H1 (cell line): ENCODE data around the gene TEAD1. TPM values are rescaled to one million over a fixed set of nuclear protein-coding genes. Genes with fewer than 3 reads are reported as not detected.
A peak's percentile ranks its signal among the peaks of the same experiment; 100 is the strongest.

Experiments used
- CTCF ChIA-PET: fragments of 300-600 bp; sonication (Branson Sonifier 250); formaldehyde crosslinking; loops from one replicate; lab custom pipeline; 2021; ENCODE audit not compliant: partially characterized antibody; lab: Charles Lee
- POLR2A ChIA-PET: fragments of 300-600 bp; sonication (Branson Sonifier 250); formaldehyde crosslinking; loops from one replicate; lab custom pipeline; 2021; ENCODE audit warnings: inconsistent platforms; ENCODE audit not compliant: partially characterized antibody; lab: Charles Lee
- DNase-seq, 2 experiments: peaks; one replicate each; pipeline versions ENCODE4 v3.0.0 to v3.0.0-alpha.2; 2010 to 2022; ENCODE audit warnings: low spot score in 2 of 2, low read depth in 1 of 2, mixed read lengths in 1 of 2
- FAIRE-seq: peaks from 2 replicates; lab custom pipeline; 2011; peaks lifted over from hg19 to GRCh38; lab: Jason Lieb, UNC
- H2AFZ ChIP-seq: 2 replicates; pipeline ENCODE4 v1.8.1; 2012; ENCODE audit warnings: low read length, inconsistent platforms
- H2AK5ac ChIP-seq: 2 replicates; pipeline ENCODE4 v1.6.1; 2013; ENCODE audit warnings: low read depth, low read length
- H2BK120ac ChIP-seq: replicated peaks from 2 replicates; pipeline ENCODE3; 2013; ENCODE audit warnings: low read depth, low read length, inconsistent platforms
- H2BK12ac ChIP-seq: 2 replicates; pipeline ENCODE4 v1.6.1; 2013; ENCODE audit warnings: low read depth, low read length
- H2BK15ac ChIP-seq: 2 replicates; pipeline ENCODE4 v1.6.1; 2013; ENCODE audit warnings: low read length
- H2BK20ac ChIP-seq: 2 replicates; pipeline ENCODE4 v1.6.1; 2013; ENCODE audit warnings: low read length
- H2BK5ac ChIP-seq: 2 replicates; pipeline ENCODE4 v1.6.1; 2013; ENCODE audit warnings: low read depth, low read length
- H3K14ac ChIP-seq: 2 replicates; pipeline ENCODE4 v1.6.1; 2013; ENCODE audit warnings: inconsistent platforms; ENCODE audit not compliant: insufficient read length
- H3K18ac ChIP-seq: 2 replicates; pipeline ENCODE4 v1.6.1; 2013; ENCODE audit warnings: low read length; ENCODE audit errors: extremely low read depth
- H3K23ac ChIP-seq: 2 replicates; pipeline ENCODE4 v1.6.1; 2013; ENCODE audit warnings: inconsistent platforms; ENCODE audit not compliant: insufficient read length
- H3K23me2 ChIP-seq: 2 replicates; pipeline ENCODE4 v1.6.1; 2013; ENCODE audit warnings: low read depth, low read length
- H3K27ac ChIP-seq: 2 replicates; pipeline ENCODE4 v1.6.1; 2011; ENCODE audit warnings: low read depth, low read length, inconsistent platforms
- H3K27me3 ChIP-seq, 4 experiments: replicated peaks in 1 of 4; 1 replicate in 1 of 4; 2 replicates in 3 of 4; pipeline versions ENCODE4 v1.6.1 to v1.8.1; 2011 to 2013; ENCODE audit warnings: low read length in 3 of 4, mild to moderate bottlenecking in 3 of 4, inconsistent platforms in 2 of 4, mixed read lengths in 2 of 4, moderate library complexity in 1 of 4; ENCODE audit not compliant: control insufficient read depth in 3 of 4, insufficient read depth in 3 of 4; ENCODE audit errors: extremely low read depth in 1 of 4
- H3K36me3 ChIP-seq, 4 experiments: 2 replicates each; pipeline versions ENCODE4 v1.6.1 to v1.8.1; 2011 to 2013; ENCODE audit warnings: mild to moderate bottlenecking in 4 of 4, low read length in 3 of 4, moderate library complexity in 2 of 4, control low read depth in 1 of 4, inconsistent platforms in 1 of 4; ENCODE audit not compliant: insufficient read depth in 4 of 4, control insufficient read depth in 2 of 4
- H3K4ac ChIP-seq: replicated peaks from 2 replicates; pipeline ENCODE3; 2013; ENCODE audit warnings: low read length, low read depth, mixed read lengths, inconsistent platforms; ENCODE audit not compliant: insufficient read length
- H3K4me1 ChIP-seq, 4 experiments: replicated peaks in 1 of 4; 1 replicate in 1 of 4; 2 replicates in 3 of 4; pipeline versions ENCODE4 v1.6.1 to v1.8.1; 2011 to 2013; ENCODE audit warnings: low read length in 3 of 4, inconsistent platforms in 2 of 4, mixed read lengths in 1 of 4; ENCODE audit not compliant: insufficient read depth in 4 of 4, control insufficient read depth in 3 of 4
- H3K4me2 ChIP-seq, 2 experiments: 2 replicates each; pipeline versions ENCODE4 v1.6.1 to v1.8.1; 2011 to 2013; ENCODE audit warnings: low read depth in 2 of 2, low read length in 2 of 2, control low read depth in 1 of 2, inconsistent platforms in 1 of 2, mild to moderate bottlenecking in 1 of 2; ENCODE audit not compliant: insufficient read depth in 1 of 2
- H3K4me3 ChIP-seq, 4 experiments: fragments of 200-600, 300-600 bp in 1 of 4; sonication (generic), shearing (Covaris generic), sonication (Bioruptor Twin) in 1 of 4; 2 replicates each; pipeline versions ENCODE4 v1.5.1 to v1.8.1; 2011 to 2016; ENCODE audit warnings: low read length in 4 of 4, low read depth in 3 of 4, control low read depth in 2 of 4, inconsistent platforms in 2 of 4, mild to moderate bottlenecking in 2 of 4, mixed read lengths in 1 of 4, moderate library complexity in 1 of 4; ENCODE audit not compliant: insufficient read depth in 2 of 4; ENCODE audit errors: extremely low read depth in 1 of 4
- H3K56ac ChIP-seq: replicated peaks from 2 replicates; pipeline ENCODE3; 2013; ENCODE audit warnings: low read depth, mild to moderate bottlenecking, mixed read lengths, low read length, inconsistent platforms; ENCODE audit not compliant: insufficient read length
- H3K79me1 ChIP-seq: 2 replicates; pipeline ENCODE4 v1.6.1; 2013; ENCODE audit warnings: low read depth, low read length, control low read depth
- H3K79me2 ChIP-seq, 2 experiments: 2 replicates each; pipeline versions ENCODE4 v1.6.1 to v1.8.1; 2012 to 2013; ENCODE audit warnings: low read length in 2 of 2, mild to moderate bottlenecking in 2 of 2, inconsistent platforms in 1 of 2; ENCODE audit not compliant: insufficient read depth in 2 of 2, control insufficient read depth in 1 of 2
- H3K9ac ChIP-seq, 4 experiments: replicated peaks in 1 of 4; 1 replicate in 1 of 4; 2 replicates in 3 of 4; pipeline versions ENCODE4 v1.6.1 to v1.8.1; 2011 to 2013; ENCODE audit warnings: low read depth in 3 of 4, low read length in 3 of 4, control low read depth in 2 of 4, mild to moderate bottlenecking in 2 of 4, moderate library complexity in 2 of 4, inconsistent platforms in 1 of 4; ENCODE audit errors: extremely low read depth in 1 of 4
- H3K9me3 ChIP-seq, 2 experiments: 2 replicates each; pipeline versions ENCODE4 v1.6.1 to v1.8.1; 2012 to 2013; ENCODE audit warnings: mild to moderate bottlenecking in 2 of 2, moderate library complexity in 2 of 2, control low read depth in 1 of 2, inconsistent platforms in 1 of 2, low read depth in 1 of 2, low read length in 1 of 2, mixed read lengths in 1 of 2; ENCODE audit not compliant: insufficient read depth in 2 of 2
- H4K20me1 ChIP-seq, 2 experiments: replicated peaks in 1 of 2; 2 replicates each; pipeline versions ENCODE3 to v1.8.1; 2011 to 2013; ENCODE audit warnings: inconsistent platforms in 2 of 2, low read length in 2 of 2, mild to moderate bottlenecking in 1 of 2; ENCODE audit not compliant: insufficient read depth in 2 of 2, control insufficient read depth in 1 of 2
- H4K5ac ChIP-seq: 2 replicates; pipeline ENCODE4 v1.6.1; 2013; ENCODE audit warnings: low read length, low read depth, mixed read lengths, inconsistent platforms; ENCODE audit not compliant: insufficient read length
- H4K8ac ChIP-seq: 2 replicates; pipeline ENCODE4 v1.8.0; 2013; ENCODE audit warnings: mild to moderate bottlenecking, moderate library complexity, low read length, inconsistent platforms; ENCODE audit not compliant: insufficient read depth; ENCODE audit errors: extremely low read depth
- H4K91ac ChIP-seq: replicated peaks from 2 replicates; pipeline ENCODE3; 2013; ENCODE audit warnings: low read length, mixed read lengths, inconsistent platforms; ENCODE audit not compliant: insufficient read length
- EGR1 ChIP-seq: IDR thresholded peaks from 2 replicates; pipeline ENCODE4 v1.6.1; 2011; ENCODE audit warnings: low read depth, low read length, borderline replicate concordance
- SP2 ChIP-seq: IDR thresholded peaks from 2 replicates; pipeline ENCODE4 v1.6.1; 2012; ENCODE audit warnings: mild to moderate bottlenecking, low read length, inconsistent platforms
- USF2 ChIP-seq: IDR thresholded peaks from 2 replicates; pipeline ENCODE4 v1.6.1; 2011; ENCODE audit warnings: low read length, improper control_type of control experiment
- WGBS, 2 experiments: shearing (Covaris generic) in 1 of 2; methylation state at CpG; one replicate each; pipeline versions ENCODE4 v1.1.6 to v1.1.7; 2013 to 2015; ENCODE audit warnings: low lambda C conversion rate in 2 of 2, mixed read lengths in 2 of 2, inconsistent platforms in 1 of 2, low coverage in 1 of 2, missing lambda C conversion rate in 1 of 2; ENCODE audit not compliant: insufficient replicate concordance in 2 of 2, insufficient coverage in 1 of 2, insufficient read length in 1 of 2; ENCODE audit errors: extremely low coverage in 1 of 2, missing lambda C conversion rate in 1 of 2; 5-methylcytosine and 5-hydroxymethylcytosine counted together
- polyA plus RNA-seq, 7 experiments: library from polyadenylated mRNA; depleted of rRNA in 3 of 7; stranded (reverse) in 5 of 7; unstranded in 2 of 7; fragments of >200 nt in 5 of 7; fragments of 200-250 nt in 2 of 7; gene quantifications; 1 replicate in 5 of 7; 2 replicates in 1 of 7; 4 replicates in 1 of 7; pipeline versions ENCODE4 v1.2.1 to v1.2.3, GENCODE V29; 2011 to 2013; ENCODE audit warnings: missing spikeins in 2 of 7, mixed read lengths in 2 of 7
- total RNA-seq: library from RNA; stranded (reverse); fragmentation: NEBNext Ultra II Directional; extraction: Animal tissue kit (Norgen Biotek cat#: 25700); gene quantifications from 2 replicates; pipeline ENCODE4 v1.2.1, GENCODE V29; 2021

TEAD1 gene
- total and polyA plus RNA-seq, 2 of the 8 experiments (the other 6 are each of a cell fraction or from before 2014, with no cell fraction given), result 15.6 to 67.4 TPM

GRCh38 chr11:12642040-12642439 lies 32.2 kb upstream of the TEAD1 start:
- Histone ChIP-seq H2BK15ac (no peak overlapping the region), H3K4me3 (no peak overlapping the region), H2AK5ac (no peak overlapping the region), H3K9me3 (peaks cover 0 to 6% of the 10 kb centered on the region in 2 experiments; a peak in 1 of 4 replicates), H3K4ac (no peak overlapping the region), H2BK12ac (no peak overlapping the region), H3K23me2 (peaks cover 4% of the 10 kb centered on the region), H2BK5ac (no peak overlapping the region), H4K5ac (no peak overlapping the region), H3K79me1 (no peaks in the 10 kb centered on the region), H4K91ac (no peak overlapping the region), H3K18ac (no peak overlapping the region), H4K20me1 (no peaks in the 10 kb centered on the region), H3K14ac (no peak overlapping the region), H4K8ac (no peak overlapping the region), H2BK120ac (no peak overlapping the region), H3K56ac (no peak overlapping the region), H3K36me3 (no peaks in the 10 kb centered on the region), H3K23ac (no peak overlapping the region), H3K27ac (no peak overlapping the region), H3K4me1 (0 out of 7 replicates have a peak, but pooled peaks cover 0 to 1% (median 0%) of the 10 kb centered on the region in 4 experiments), H2BK20ac (no peak overlapping the region), H3K79me2 (no peaks in the 10 kb centered on the region), H3K27me3 (no peaks in the 10 kb centered on the region), H2AFZ (no peak overlapping the region), H3K9ac (no peak overlapping the region), H3K4me2 (no peak overlapping the region)
- 85% methylated on average over 5 of the region's 5 CpGs; no CpG with 5 or more reads in 1 of the 2 experiments for WGBS, 2 experiments
- FAIRE-seq, result no peak
- ChIA-PET CTCF (interaction anchor here (0.7 to 2.2 kb wide), 5 partner anchors 10 to 311 kb away, joined by 3 to 12 read pairs (median 4); no protein-coding TSS in a partner anchor), POLR2A (no interaction called here)
- DNase-seq, result no peak
- TF ChIP-seq USF2 (no peak), EGR1 (peak; percentile 59; the same call in 1 of the 2 replicates), SP2 (no peak)
